Nephron progenitor cell (in vitro differentiated cells): ENCODE data around the gene SIL1.
A peak's percentile ranks its signal among the peaks of the same experiment; 100 is the strongest.

Source experiments
- DNase-seq: peaks from one replicate; pipeline ENCODE4 v3.0.0; 2021
- H3K27ac Mint-ChIP-seq: 2 replicates; pipeline ENCODE4 v1.8.0; 2021; ENCODE audit warnings: mild to moderate bottlenecking, moderate library complexity, mixed read lengths
- H3K27me3 Mint-ChIP-seq: 2 replicates; pipeline ENCODE4 v1.8.0; 2021; ENCODE audit warnings: mild to moderate bottlenecking, low read depth, mixed read lengths; ENCODE audit not compliant: poor library complexity
- H3K36me3 Mint-ChIP-seq: 2 replicates; pipeline ENCODE4 v1.8.0; 2021; ENCODE audit warnings: low read depth, mixed read lengths
- H3K4me1 Mint-ChIP-seq: 2 replicates; pipeline ENCODE4 v1.8.0; 2021; ENCODE audit warnings: mixed read lengths
- H3K4me3 Mint-ChIP-seq: 2 replicates; pipeline ENCODE4 v1.8.0; 2021; ENCODE audit warnings: mild to moderate bottlenecking, moderate library complexity, mixed read lengths
- H3K9me3 Mint-ChIP-seq: 2 replicates; pipeline ENCODE4 v1.8.0; 2021; ENCODE audit warnings: mild to moderate bottlenecking, moderate library complexity, mixed read lengths
- TF ChIP-seq, protein P1 (sequence below): fragments of 200-600 bp; sonication (generic); IDR thresholded peaks from 2 replicates; pipeline ENCODE4 v1.5.0; 2021; ENCODE audit warnings: antibody characterized with exemption

Gene SIL1

DNA sequence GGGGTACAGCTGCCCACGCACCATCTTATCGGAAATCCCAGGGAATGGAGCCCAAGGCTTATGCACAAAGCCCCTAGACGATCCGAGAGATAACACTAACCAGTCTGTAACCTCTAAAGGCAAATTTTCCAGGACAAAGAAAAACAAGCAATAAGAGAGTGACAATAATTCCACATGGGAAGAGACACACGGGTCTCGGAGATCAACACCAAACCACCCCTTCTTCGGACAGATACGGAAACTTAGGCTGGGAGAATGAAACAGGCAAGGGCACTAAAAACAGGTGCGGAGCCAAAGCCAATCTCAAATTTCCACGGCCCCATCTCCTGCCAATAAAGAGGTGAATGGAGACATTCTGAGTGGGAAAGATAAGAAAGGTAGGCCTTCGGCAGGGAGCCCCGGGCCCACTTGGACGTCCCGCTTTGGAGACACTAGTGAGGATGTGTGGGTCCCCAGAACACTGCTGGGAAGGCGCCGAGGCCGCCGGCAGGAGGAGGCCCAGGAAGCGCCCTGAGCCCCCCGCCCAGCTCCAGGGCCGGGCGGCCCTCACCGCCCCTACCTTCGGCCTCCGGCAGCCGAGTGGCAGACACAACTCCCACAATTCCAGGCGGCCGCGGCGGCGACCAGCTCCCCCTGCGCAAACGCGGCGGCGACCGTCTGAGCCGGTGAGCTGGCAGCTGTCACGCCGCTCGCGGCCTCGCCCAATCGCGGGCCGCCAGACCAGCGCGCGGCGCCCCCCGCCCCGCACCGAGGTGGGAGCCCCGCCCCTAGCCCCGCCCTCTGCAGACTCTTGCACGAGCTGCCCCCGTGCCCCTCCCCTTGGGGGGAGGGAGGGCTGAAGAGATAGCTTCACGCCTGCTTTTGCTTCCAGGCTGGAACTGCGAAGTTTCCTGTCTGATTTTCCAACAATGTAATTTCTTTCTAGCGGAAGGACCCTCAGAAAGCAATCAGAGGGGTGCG is at the start of gene SIL1:
SIL1 (minus strand) TSS at position 659 of the 960 bp plus-strand sequence. CDS start 70,525 bp downstream, outside the sequence.
- Mint-ChIP-seq H3K27ac (peak within 1 kb of the TSS; percentile 97), H3K9me3 (peaks cover 9% of the 10 kb centered on the region), H3K27me3 (peaks cover 7% of the 10 kb centered on the region), H3K4me3 (peak within 1 kb of the TSS; percentile 84), H3K36me3 (peaks cover 23% of the 10 kb centered on the region), H3K4me1 (peaks cover 52% of the 10 kb centered on the region)
- TF ChIP-seq, protein P1, sequence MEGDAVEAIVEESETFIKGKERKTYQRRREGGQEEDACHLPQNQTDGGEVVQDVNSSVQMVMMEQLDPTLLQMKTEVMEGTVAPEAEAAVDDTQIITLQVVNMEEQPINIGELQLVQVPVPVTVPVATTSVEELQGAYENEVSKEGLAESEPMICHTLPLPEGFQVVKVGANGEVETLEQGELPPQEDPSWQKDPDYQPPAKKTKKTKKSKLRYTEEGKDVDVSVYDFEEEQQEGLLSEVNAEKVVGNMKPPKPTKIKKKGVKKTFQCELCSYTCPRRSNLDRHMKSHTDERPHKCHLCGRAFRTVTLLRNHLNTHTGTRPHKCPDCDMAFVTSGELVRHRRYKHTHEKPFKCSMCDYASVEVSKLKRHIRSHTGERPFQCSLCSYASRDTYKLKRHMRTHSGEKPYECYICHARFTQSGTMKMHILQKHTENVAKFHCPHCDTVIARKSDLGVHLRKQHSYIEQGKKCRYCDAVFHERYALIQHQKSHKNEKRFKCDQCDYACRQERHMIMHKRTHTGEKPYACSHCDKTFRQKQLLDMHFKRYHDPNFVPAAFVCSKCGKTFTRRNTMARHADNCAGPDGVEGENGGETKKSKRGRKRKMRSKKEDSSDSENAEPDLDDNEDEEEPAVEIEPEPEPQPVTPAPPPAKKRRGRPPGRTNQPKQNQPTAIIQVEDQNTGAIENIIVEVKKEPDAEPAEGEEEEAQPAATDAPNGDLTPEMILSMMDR: no peak
- peak; percentile 97 for DNase-seq

DNA sequence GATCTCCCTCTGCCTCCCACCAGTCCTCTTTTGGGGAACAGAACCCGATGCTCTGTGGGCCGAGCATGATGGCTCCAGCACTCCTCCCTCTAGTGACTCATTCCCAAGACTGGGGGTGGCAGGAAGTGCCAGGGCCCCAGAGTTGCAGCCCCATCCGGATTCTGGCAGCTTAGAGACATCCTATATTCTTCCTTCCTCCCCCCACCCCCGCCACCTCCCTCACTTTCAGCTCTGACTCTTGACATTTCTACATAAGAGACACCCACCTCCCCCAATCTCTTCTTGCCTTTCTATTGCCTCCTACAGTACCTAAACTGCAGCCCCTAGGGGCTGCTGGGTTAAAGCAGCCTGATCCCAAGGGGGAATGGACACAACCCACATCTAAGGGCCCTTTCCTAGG is 48.2 kb upstream of the SIL1 start:
- DNase-seq: no peak
- peaks cover 7% of the 10 kb centered on the region for H3K27me3 Mint-ChIP-seq
- TF ChIP-seq, protein P1: no peak
- H3K27ac Mint-ChIP-seq: peak overlapping the region; percentile 92
- peaks cover 42% of the 10 kb centered on the region for H3K4me1 Mint-ChIP-seq
- H3K36me3 Mint-ChIP-seq: no peaks in the 10 kb centered on the region
- H3K9me3 Mint-ChIP-seq: no peaks in the 10 kb centered on the region
- H3K4me3 Mint-ChIP-seq: no peak overlapping the region

DNA sequence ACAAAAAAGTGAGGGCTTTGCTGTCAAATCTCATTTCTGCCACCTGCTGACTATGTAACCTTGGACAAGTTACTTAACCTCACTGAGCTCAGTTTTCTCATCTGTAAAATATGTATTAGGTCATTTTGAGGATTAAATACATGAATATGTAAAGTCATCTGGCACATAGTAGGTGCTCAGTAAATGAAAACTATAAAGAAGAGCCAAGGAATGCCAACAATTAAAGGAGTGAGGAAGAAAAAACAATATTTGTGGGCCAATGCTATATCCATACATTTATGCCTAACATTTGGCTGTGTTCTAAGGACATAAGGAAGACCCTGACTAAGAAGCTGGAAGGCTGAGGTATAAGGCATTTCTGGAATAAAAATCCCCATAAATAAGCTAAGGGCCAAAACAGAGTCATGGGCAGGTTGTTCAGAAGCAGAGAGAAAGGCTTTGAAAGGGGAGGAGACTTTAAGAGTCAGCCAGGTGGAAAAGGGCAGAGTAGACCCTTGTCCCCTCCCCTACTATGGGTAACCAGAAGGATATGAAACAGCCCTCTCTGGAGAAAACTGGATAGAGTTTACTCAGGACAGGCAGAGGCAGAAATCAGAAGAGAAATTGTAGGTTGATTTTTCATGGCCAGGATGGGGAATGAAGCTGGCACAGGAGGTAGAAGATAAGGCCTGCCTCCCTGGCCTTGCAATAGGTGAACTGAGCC is 47.6 kb upstream of the SIL1 start:
- H3K9me3 Mint-ChIP-seq: no peaks in the 10 kb centered on the region
- H3K36me3 Mint-ChIP-seq: no peaks in the 10 kb centered on the region
- H3K27ac Mint-ChIP-seq: peak overlapping the region; percentile 76
- H3K4me1 Mint-ChIP-seq: peaks cover 37% of the 10 kb centered on the region
- no peak for DNase-seq
- H3K4me3 Mint-ChIP-seq: no peak overlapping the region
- H3K27me3 Mint-ChIP-seq: peaks cover 7% of the 10 kb centered on the region
- TF ChIP-seq, protein P1: no peak

DNA sequence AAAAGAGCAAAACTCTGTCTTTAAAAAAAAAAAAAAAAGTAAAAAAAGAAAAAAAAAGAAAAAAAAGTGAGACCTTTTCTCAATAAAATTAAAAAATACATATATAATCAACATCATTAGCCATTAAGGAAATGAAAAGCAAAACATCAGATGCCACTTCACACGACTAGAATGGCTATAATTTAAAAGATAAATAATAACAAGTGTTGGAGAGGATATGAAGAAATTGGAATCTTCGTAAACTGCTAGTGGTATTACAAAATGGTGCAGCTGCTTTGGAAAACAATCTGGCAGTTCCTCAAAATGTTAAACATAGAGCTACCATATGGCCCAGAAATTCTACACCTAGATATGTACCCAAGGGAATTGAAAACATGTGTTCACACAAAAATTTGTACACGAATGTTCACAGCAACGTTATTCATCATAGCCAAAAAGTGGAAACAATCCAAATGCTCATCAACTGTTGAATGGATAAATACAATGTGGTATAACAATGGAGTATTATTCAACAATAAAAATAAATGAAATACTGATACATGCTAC is 45.3 kb upstream of the SIL1 start:
- no peak overlapping the region for H3K27ac Mint-ChIP-seq

DNA sequence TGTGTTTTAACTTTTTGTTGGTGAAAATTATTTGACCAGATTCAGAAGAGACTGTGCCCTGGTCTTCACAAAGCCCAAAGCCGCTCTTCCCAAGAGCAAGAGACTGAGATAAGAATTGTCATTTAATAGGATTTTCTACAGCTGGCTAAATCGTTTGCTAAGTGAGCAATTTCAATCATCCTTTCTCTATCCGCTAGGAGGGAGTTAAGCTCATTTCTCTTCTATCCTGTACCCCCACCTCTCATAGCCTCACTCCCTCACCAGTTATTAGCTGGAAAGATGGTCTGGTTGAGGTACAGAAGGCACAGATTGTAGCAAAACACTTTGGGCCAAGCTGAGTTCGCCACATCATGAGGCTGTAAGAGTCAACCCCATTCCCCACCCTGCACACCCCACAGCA is 43.0 kb upstream of the SIL1 start:
- Mint-ChIP-seq H3K9me3 (peaks cover 18% of the 10 kb centered on the region), H3K4me3 (no peak overlapping the region), H3K4me1 (peaks cover 8% of the 10 kb centered on the region), H3K27me3 (peaks cover 8% of the 10 kb centered on the region), H3K36me3 (no peaks in the 10 kb centered on the region), H3K27ac (no peak overlapping the region)
- no peak for DNase-seq
- TF ChIP-seq, protein P1: no peak

More for the DNA sequence above, 45.3 kb upstream of the SIL1 start:
- Mint-ChIP-seq H3K27me3 (peaks cover 8% of the 10 kb centered on the region), H3K9me3 (peaks cover 11% of the 10 kb centered on the region), H3K4me3 (no peak overlapping the region), H3K36me3 (no peaks in the 10 kb centered on the region), H3K4me1 (peaks cover 29% of the 10 kb centered on the region)
- no peak for DNase-seq
- TF ChIP-seq, protein P1: no peak
